Cardiac muscle cell (in vitro differentiated cells and primary cell): Measurements from ENCODE around the gene MLIP. TPM values are rescaled to one million over a fixed set of nuclear protein-coding genes. Genes with fewer than 3 reads are reported as not detected.

ENCODE experiments used
- DNase-seq, 2 donors: peaks; one replicate each; pipeline versions ENCODE4 v3.0.0 to v3.0.0-alpha.2; 2010 to 2017; ENCODE audit warnings: low read depth in 1 of 2, low spot score in 1 of 2
- H3K27ac ChIP-seq: fragments of 200-600 bp; sonication (generic); 2 replicates; pipeline ENCODE4 v1.5.1; 2016
- H3K27me3 ChIP-seq: fragments of 200-600 bp; sonication (generic); 2 replicates; pipeline ENCODE4 v1.6.0; 2016; ENCODE audit warnings: control low read depth
- H3K36me3 ChIP-seq: fragments of 200-600 bp; sonication (generic); 2 replicates; pipeline ENCODE4 v1.5.1; 2016; ENCODE audit warnings: control low read depth
- H3K4me1 ChIP-seq: fragments of 200-600 bp; sonication (generic); 2 replicates; pipeline ENCODE4 v1.8.1; 2017; ENCODE audit warnings: low read depth, mild to moderate bottlenecking, mixed run types
- H3K4me3 ChIP-seq: fragments of 200-600 bp; sonication (generic); 2 replicates; pipeline ENCODE4 v1.5.1; 2016; ENCODE audit warnings: mild to moderate bottlenecking
- H3K9me3 ChIP-seq: fragments of 200-600 bp; sonication (generic); 2 replicates; pipeline ENCODE4 v1.5.1; 2017; ENCODE audit warnings: low read depth, mild to moderate bottlenecking, control low read depth
- CTCF ChIP-seq: IDR thresholded peaks from 2 replicates; pipeline ENCODE4 v1.5.1; 2012; ENCODE audit warnings: low read depth, mild to moderate bottlenecking, low read length
- polyA plus RNA-seq: library from polyadenylated mRNA; unstranded; fragments of >200 nt; fragmentation: Nextera tagmentation; extraction: Ambion mirVana; gene quantifications from 2 replicates; pipeline ENCODE4 v1.2.1, GENCODE V29; 2016
- total RNA-seq: library from RNA; depleted of rRNA; stranded (reverse); fragments of >200 nt; gene quantifications from 2 replicates; pipeline ENCODE4 v1.2.3, GENCODE V29; 2016

The MLIP gene
- total and polyA plus RNA-seq, 2 experiments from 2014 or later = 60.5 to 68.9 TPM

DNA sequence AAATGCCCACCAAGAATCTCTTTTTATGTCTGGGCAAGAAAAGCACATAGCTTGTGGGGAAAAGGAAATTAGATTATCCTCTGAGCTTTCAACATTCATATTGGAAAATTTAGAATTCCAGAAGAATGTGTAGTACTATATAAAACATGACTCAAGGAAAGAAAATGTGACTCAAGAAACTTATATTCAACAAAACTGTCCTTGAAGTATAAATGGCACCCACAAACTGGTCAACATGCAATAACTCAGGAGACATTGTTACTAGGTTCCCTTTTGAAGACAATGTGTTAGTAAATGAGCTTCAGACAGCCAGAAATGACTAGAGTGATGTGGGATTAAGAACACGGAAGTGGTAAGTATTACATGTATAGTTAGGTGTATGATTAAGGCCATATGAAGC is 170.9 kb downstream of the MLIP start:
- DNase-seq = peak in 1 of 2 donors; percentile 20
- no peak for TF ChIP-seq CTCF
- no peaks in the 10 kb centered on the region for H3K4me1 ChIP-seq
- H3K27ac ChIP-seq = no peak overlapping the region
- H3K36me3 ChIP-seq = no peaks in the 10 kb centered on the region
- no peaks in the 10 kb centered on the region for H3K27me3 ChIP-seq
- no peaks in the 10 kb centered on the region for H3K9me3 ChIP-seq
- H3K4me3 ChIP-seq = no peak overlapping the region

- Histone ChIP-seq H3K27ac (no peak overlapping the region), H3K36me3 (no peaks in the 10 kb centered on the region)
These were observed 173.1 kb downstream of the MLIP start for GRCh38 chr6:54284161-54284860.

DNA sequence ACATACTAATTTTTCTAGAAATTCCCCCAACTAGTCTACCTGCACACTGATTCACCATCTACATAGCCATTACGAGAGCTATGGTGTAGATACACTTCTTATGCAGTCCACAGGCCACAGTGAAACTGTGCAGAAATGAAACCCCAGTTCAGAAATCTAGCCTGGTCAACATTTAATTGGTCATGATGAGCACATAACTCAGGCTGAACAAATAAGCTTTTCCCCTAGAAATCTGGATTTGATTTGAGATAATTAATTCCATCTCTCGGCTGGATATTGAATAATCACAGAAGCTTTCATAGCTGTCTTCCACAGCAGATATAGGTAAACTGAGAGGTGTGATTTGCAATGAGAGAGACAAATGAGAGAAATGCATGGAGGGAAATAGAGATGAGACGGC is 174.4 kb downstream of the MLIP start:
- Histone ChIP-seq H3K9me3 (no peaks in the 10 kb centered on the region), H3K4me3 (no peak overlapping the region), H3K27me3 (no peaks in the 10 kb centered on the region), H3K4me1 (no peaks in the 10 kb centered on the region), H3K36me3 (no peaks in the 10 kb centered on the region), H3K27ac (no peak overlapping the region)
- TF ChIP-seq CTCF = no peak
- no peak for DNase-seq

More at GRCh38 chr6:54284161-54284860, 173.1 kb downstream of the MLIP start:
- no peak for TF ChIP-seq CTCF
- Histone ChIP-seq H3K4me1 (no peaks in the 10 kb centered on the region), H3K4me3 (no peak overlapping the region), H3K9me3 (no peaks in the 10 kb centered on the region), H3K27me3 (no peaks in the 10 kb centered on the region)
- DNase-seq = no peak

DNA sequence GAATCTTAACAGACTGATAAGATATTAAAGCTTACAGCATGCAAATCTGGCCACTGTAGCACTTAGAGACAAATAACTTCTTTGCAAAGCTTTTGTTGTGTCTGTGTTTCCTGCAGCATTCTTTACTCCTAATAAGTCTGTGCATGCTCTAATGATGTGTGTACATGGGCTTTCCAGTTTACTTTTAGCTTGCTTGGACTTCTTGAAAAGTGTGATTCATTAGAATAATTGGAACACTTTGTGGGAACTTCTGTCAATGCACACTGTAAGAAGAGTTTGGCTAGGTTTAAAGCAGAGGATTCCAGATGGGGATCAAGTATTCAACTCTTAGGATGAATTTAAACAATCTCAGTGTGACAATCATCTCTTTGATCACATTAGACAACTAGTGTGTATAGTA is 174.9 kb downstream of the MLIP start:
- no peak for TF ChIP-seq CTCF
- no peaks in the 10 kb centered on the region for H3K4me1 ChIP-seq
- no peaks in the 10 kb centered on the region for H3K36me3 ChIP-seq
- no peaks in the 10 kb centered on the region for H3K9me3 ChIP-seq
- no peaks in the 10 kb centered on the region for H3K27me3 ChIP-seq
- no peak for DNase-seq
- H3K4me3 ChIP-seq = no peak overlapping the region
- H3K27ac ChIP-seq = no peak overlapping the region

GRCh38 chr6:54288474-54288873 is 177.2 kb downstream of the MLIP start:
- Histone ChIP-seq H3K9me3 (no peaks in the 10 kb centered on the region), H3K36me3 (no peaks in the 10 kb centered on the region), H3K27me3 (no peaks in the 10 kb centered on the region), H3K4me1 (no peaks in the 10 kb centered on the region), H3K4me3 (no peak overlapping the region), H3K27ac (no peak overlapping the region)
- DNase-seq = peak in 1 of 2 donors; percentile 27
- TF ChIP-seq CTCF = no peak
